PFSK-1 (cell line): ENCODE data around the gene MIER1.

Experiments used
- FOXP2 ChIP-seq: optimal IDR thresholded peaks from 2 replicates; pipeline ENCODE3; 2011; ENCODE audit warnings: borderline replicate concordance, control low read depth, inconsistent platforms; ENCODE audit not compliant: insufficient read depth; ENCODE audit errors: extremely low read length, extremely low read depth
- POLR2AphosphoS5 ChIP-seq: IDR thresholded peaks from 2 replicates; pipeline ENCODE4 v1.6.1; 2012; ENCODE audit warnings: low read depth, mild to moderate bottlenecking, control low read depth, low read length, moderate library complexity
- SIN3A ChIP-seq: IDR thresholded peaks from 2 replicates; pipeline ENCODE4 v1.6.1; 2012; ENCODE audit warnings: mild to moderate bottlenecking, low read length, moderate library complexity, borderline replicate concordance; ENCODE audit not compliant: insufficient read depth
- TAF1 ChIP-seq: IDR thresholded peaks from 2 replicates; pipeline ENCODE4 v1.6.1; 2012; ENCODE audit warnings: low read length, control low read depth, borderline replicate concordance; ENCODE audit not compliant: insufficient read depth
- TF ChIP-seq, protein P1 (sequence below), 2 experiments: IDR thresholded peaks; 2 replicates each; pipeline versions ENCODE4 v1.6.1 to v1.8.0; 2011 to 2012; ENCODE audit warnings: low read depth in 2 of 2, low read length in 2 of 2, control low read depth in 1 of 2, inconsistent platforms in 1 of 2, mild to moderate bottlenecking in 1 of 2, moderate library complexity in 1 of 2; ENCODE audit not compliant: insufficient read depth in 1 of 2

The MIER1 gene

DNA sequence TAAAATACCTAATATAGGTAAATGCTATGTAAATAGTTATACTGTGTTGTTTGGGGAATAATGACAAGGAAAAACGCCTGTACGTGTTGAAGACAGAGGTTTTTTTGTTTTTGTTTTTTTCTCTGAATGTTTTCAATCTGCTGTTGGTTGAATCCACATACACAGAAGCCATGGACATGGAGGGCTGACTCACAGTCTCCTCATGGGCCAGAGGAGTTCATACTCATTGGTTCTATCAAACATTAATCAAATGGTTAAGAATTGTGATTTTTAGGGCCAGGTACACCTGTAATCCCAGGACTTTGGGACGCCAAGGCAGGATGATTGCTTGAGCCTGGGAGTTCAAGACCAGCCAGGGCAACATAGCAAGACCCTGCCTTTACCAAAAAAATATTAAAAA, 20.5 kb downstream of the MIER1 start:
- TF ChIP-seq FOXP2 (no peak), POLR2AphosphoS5 (no peak), TAF1 (no peak), SIN3A (no peak)
- TF ChIP-seq, protein P1, sequence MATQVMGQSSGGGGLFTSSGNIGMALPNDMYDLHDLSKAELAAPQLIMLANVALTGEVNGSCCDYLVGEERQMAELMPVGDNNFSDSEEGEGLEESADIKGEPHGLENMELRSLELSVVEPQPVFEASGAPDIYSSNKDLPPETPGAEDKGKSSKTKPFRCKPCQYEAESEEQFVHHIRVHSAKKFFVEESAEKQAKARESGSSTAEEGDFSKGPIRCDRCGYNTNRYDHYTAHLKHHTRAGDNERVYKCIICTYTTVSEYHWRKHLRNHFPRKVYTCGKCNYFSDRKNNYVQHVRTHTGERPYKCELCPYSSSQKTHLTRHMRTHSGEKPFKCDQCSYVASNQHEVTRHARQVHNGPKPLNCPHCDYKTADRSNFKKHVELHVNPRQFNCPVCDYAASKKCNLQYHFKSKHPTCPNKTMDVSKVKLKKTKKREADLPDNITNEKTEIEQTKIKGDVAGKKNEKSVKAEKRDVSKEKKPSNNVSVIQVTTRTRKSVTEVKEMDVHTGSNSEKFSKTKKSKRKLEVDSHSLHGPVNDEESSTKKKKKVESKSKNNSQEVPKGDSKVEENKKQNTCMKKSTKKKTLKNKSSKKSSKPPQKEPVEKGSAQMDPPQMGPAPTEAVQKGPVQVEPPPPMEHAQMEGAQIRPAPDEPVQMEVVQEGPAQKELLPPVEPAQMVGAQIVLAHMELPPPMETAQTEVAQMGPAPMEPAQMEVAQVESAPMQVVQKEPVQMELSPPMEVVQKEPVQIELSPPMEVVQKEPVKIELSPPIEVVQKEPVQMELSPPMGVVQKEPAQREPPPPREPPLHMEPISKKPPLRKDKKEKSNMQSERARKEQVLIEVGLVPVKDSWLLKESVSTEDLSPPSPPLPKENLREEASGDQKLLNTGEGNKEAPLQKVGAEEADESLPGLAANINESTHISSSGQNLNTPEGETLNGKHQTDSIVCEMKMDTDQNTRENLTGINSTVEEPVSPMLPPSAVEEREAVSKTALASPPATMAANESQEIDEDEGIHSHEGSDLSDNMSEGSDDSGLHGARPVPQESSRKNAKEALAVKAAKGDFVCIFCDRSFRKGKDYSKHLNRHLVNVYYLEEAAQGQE (IDR thresholded peaks at IDR 0.05; ENCODE audit: insufficient read depth in 1 of 2, low read depth in 2 of 2, low read length in 2 of 2) = no peak

DNA sequence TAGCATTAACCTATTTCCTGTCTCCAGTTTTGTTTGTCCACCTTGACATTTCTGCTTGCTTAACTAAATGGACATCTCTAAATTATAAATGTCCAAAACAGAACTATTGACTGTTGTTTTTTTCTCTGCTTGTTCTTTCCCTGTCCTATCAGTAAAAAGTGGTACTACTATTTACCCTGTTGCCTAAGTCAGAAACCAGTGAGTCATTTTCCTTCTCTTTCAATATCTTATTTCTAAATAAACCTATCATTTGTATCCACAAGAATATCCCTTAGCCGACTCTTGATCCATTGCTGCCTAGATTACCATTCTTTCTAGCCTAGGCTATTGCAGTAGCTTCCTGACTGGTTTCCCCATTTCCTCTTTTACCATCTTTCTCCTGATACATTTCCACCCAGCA, 22.5 kb downstream of the MIER1 start:
- TF ChIP-seq POLR2AphosphoS5 = no peak
- TF ChIP-seq SIN3A = no peak
- TF ChIP-seq TAF1 = no peak
- TF ChIP-seq FOXP2 = no peak
- TF ChIP-seq, protein P1 (IDR thresholded peaks at IDR 0.05; ENCODE audit: insufficient read depth in 1 of 2, low read depth in 2 of 2, low read length in 2 of 2) = no peak

DNA sequence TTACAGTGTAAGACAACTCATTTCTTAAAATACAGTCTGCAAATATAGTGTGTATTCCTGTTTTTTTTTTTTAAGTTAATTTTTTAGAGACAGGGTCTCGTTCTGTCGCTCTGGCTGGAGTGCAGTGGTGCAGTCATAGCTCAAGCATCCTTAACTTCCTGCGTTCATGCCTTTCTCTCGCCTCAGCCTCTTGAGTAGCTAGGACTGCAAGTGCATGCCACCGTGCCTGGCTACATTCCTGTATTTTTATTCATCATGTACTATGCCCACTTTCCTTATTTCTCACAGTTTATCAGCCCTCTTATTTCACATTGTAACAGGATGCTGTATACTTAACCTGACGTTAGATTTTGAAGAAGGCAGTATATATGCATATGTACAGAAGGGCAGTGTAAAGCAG, 26.7 kb downstream of the MIER1 start:
- TF ChIP-seq, protein P1 (IDR thresholded peaks at IDR 0.05; ENCODE audit: insufficient read depth in 1 of 2, low read depth in 2 of 2, low read length in 2 of 2) = no peak
- TF ChIP-seq POLR2AphosphoS5 = no peak
- no peak for TF ChIP-seq SIN3A
- no peak for TF ChIP-seq TAF1
- TF ChIP-seq FOXP2 = no peak

DNA sequence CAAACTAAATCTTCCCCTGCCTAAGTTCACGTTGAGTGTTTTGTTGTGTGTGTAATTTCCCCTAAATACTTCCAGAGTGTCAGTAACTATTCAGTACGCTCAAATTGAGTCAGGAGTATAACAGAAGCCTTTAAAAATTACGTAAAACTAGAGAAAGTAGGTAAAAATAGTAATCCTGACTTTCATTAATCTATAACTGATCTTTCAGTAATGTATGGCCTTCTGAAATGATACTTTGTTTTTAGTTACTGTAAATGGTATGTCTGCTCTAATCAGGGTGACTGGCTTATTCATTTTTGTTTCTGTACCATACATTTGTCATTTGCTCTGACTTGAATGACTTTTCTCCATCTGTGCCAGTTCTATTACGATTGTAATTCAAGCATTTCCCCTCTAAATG, 29.4 kb downstream of the MIER1 start:
- TF ChIP-seq SIN3A = no peak

DNA sequence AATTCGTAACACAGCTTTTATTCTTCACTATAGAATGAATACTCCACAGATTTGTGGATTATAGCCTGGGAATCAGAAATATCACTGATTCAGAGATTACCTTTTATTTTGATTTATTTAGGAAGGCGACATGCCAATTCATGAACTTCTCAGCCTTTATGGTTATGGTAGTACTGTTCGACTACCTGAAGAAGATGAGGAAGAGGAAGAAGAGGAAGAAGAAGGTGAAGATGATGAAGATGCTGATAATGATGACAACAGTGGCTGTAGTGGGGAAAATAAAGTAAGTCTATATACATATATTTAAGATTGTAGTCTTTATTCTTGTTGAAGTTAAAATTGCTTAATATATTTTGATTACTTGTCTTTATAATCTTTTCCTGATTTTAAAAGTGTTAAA, 33.1 kb downstream of the MIER1 start:
- TF ChIP-seq SIN3A = no peak
- no peak for TF ChIP-seq TAF1
- TF ChIP-seq FOXP2 = no peak
- no peak for TF ChIP-seq POLR2AphosphoS5
- TF ChIP-seq, protein P1 (IDR thresholded peaks at IDR 0.05; ENCODE audit: insufficient read depth in 1 of 2, low read depth in 2 of 2, low read length in 2 of 2) = no peak

DNA sequence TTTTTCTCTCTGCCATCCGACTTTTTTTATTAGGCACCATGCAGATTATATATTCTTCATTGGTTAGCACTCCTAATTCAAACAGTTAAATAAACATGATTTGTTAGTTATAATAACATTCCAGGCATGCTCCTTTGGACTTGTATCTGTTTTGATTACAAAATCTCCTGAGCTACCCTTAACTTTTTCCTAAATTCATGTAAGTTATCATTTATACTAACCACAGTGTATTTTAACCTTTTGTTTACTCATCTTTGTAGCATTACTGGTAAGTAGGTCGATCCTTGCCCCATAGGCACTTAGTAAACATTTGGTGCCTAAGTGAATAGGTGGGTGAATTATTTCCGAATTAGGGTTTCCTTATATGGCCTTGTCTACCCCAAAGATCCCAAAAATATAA, 43.8 kb downstream of the MIER1 start:
- no peak for TF ChIP-seq POLR2AphosphoS5
- no peak for TF ChIP-seq SIN3A
- no peak for TF ChIP-seq FOXP2
- TF ChIP-seq TAF1 = no peak
- TF ChIP-seq, protein P1 (IDR thresholded peaks at IDR 0.05; ENCODE audit: insufficient read depth in 1 of 2, low read depth in 2 of 2, low read length in 2 of 2) = no peak
